ENCODE measurements around the gene LRIF1.

Gene LRIF1

GRCh38 chr1:110956586-110956985 lies 7.1 kb downstream of the LRIF1 start:
- TF ChIP-seq REST (IDR thresholded peaks at IDR 0.05; ENCODE audit: insufficient read depth in 1 of 2, low read depth in 2 of 2, low read length in 2 of 2) (no peak), POLR2AphosphoS5 (IDR thresholded peaks at IDR 0.05; ENCODE audit: low read depth, low read length) (no peak)

GRCh38 chr1:110953031-110953430 lies 10.7 kb downstream of the LRIF1 start:
- TF ChIP-seq POLR2AphosphoS5 (IDR thresholded peaks at IDR 0.05; ENCODE audit: low read depth, low read length) (no peak), REST (IDR thresholded peaks at IDR 0.05; ENCODE audit: insufficient read depth in 1 of 2, low read depth in 2 of 2, low read length in 2 of 2) (no peak), TAF1 (IDR thresholded peaks at IDR 0.05; ENCODE audit: borderline replicate concordance, insufficient read depth, low read length) (no peak), SIN3A (IDR thresholded peaks at IDR 0.05; ENCODE audit: borderline replicate concordance, insufficient read depth, low read length) (no peak), FOXP2 (optimal IDR thresholded peaks at IDR 0.05; ENCODE audit: borderline replicate concordance, extremely low read depth, extremely low read length, insufficient read depth) (no peak)

GRCh38 chr1:110952031-110952430 lies 11.7 kb downstream of the LRIF1 start:
- TF ChIP-seq REST (IDR thresholded peaks at IDR 0.05; ENCODE audit: insufficient read depth in 1 of 2, low read depth in 2 of 2, low read length in 2 of 2): no peak
- TF ChIP-seq SIN3A (IDR thresholded peaks at IDR 0.05; ENCODE audit: borderline replicate concordance, insufficient read depth, low read length): no peak
- TF ChIP-seq TAF1 (IDR thresholded peaks at IDR 0.05; ENCODE audit: borderline replicate concordance, insufficient read depth, low read length): no peak
- TF ChIP-seq POLR2AphosphoS5 (IDR thresholded peaks at IDR 0.05; ENCODE audit: low read depth, low read length): no peak
- TF ChIP-seq FOXP2 (optimal IDR thresholded peaks at IDR 0.05; ENCODE audit: borderline replicate concordance, extremely low read depth, extremely low read length, insufficient read depth): no peak

GRCh38 chr1:110951161-110951560 lies 12.6 kb downstream of the LRIF1 start:
- no peak for TF ChIP-seq REST (IDR thresholded peaks at IDR 0.05; ENCODE audit: insufficient read depth in 1 of 2, low read depth in 2 of 2, low read length in 2 of 2)
- no peak for TF ChIP-seq SIN3A (IDR thresholded peaks at IDR 0.05; ENCODE audit: borderline replicate concordance, insufficient read depth, low read length)
- no peak for TF ChIP-seq POLR2AphosphoS5 (IDR thresholded peaks at IDR 0.05; ENCODE audit: low read depth, low read length)

- TF ChIP-seq SIN3A (IDR thresholded peaks at IDR 0.05; ENCODE audit: borderline replicate concordance, insufficient read depth, low read length) (no peak), REST (IDR thresholded peaks at IDR 0.05; ENCODE audit: insufficient read depth in 1 of 2, low read depth in 2 of 2, low read length in 2 of 2) (no peak), FOXP2 (optimal IDR thresholded peaks at IDR 0.05; ENCODE audit: borderline replicate concordance, extremely low read depth, extremely low read length, insufficient read depth) (no peak), TAF1 (IDR thresholded peaks at IDR 0.05; ENCODE audit: borderline replicate concordance, insufficient read depth, low read length) (no peak), POLR2AphosphoS5 (IDR thresholded peaks at IDR 0.05; ENCODE audit: low read depth, low read length) (no peak)
Observed at GRCh38 chr1:110948038-110948810, 15.5 kb downstream of the LRIF1 start.

Data from PFSK-1 (cell line).